Neuronal stem cell (in vitro differentiated cells): Measurements from ENCODE around the gene MUC20.

Source experiments
- DNase-seq: peaks from one replicate; pipeline ENCODE4 v3.0.0-alpha.2; 2013; ENCODE audit warnings: low spot score
- H2AFZ ChIP-seq: one replicate; pipeline ENCODE4 v1.6.1; 2013; ENCODE audit warnings: mild to moderate bottlenecking, low read length, inconsistent platforms
- H2AK5ac ChIP-seq: 2 replicates; pipeline ENCODE4 v1.6.1; 2013; ENCODE audit warnings: low read depth, mild to moderate bottlenecking, inconsistent platforms, low read length, moderate library complexity, mixed read lengths
- H2BK120ac ChIP-seq: 2 replicates; pipeline ENCODE4 v1.6.1; 2013; ENCODE audit warnings: low read depth, mild to moderate bottlenecking, inconsistent platforms, low read length, moderate library complexity, mixed read lengths
- H2BK12ac ChIP-seq: one replicate; pipeline ENCODE4 v1.6.1; 2013; ENCODE audit warnings: low read length, inconsistent platforms
- H2BK15ac ChIP-seq: 2 replicates; pipeline ENCODE4 v1.6.1; 2013; ENCODE audit warnings: mild to moderate bottlenecking, low read length, inconsistent platforms, mixed read lengths
- H2BK5ac ChIP-seq: one replicate; pipeline ENCODE4 v1.6.1; 2013; ENCODE audit warnings: inconsistent platforms, mild to moderate bottlenecking, low read length, moderate library complexity
- H3K14ac ChIP-seq: one replicate; pipeline ENCODE4 v1.6.1; 2013; ENCODE audit warnings: low read length, inconsistent platforms
- H3K18ac ChIP-seq: 2 replicates; pipeline ENCODE4 v1.6.1; 2013; ENCODE audit warnings: low read length, inconsistent platforms
- H3K23ac ChIP-seq: 2 replicates; pipeline ENCODE4 v1.6.1; 2013; ENCODE audit warnings: low read depth, mild to moderate bottlenecking, mixed read lengths, low read length, inconsistent platforms; ENCODE audit not compliant: poor library complexity
- H3K27ac ChIP-seq: replicated peaks from 3 replicates; pipeline ENCODE4 v1.5.1; 2013; ENCODE audit warnings: low read length, inconsistent platforms
- H3K27me3 ChIP-seq, 3 experiments: 2 replicates each; pipeline ENCODE4 v1.6.1; 2013; ENCODE audit warnings: low read length in 3 of 3, mild to moderate bottlenecking in 2 of 3, inconsistent platforms in 1 of 3, low read depth in 1 of 3, mixed read lengths in 1 of 3, moderate library complexity in 1 of 3; ENCODE audit not compliant: control insufficient read depth in 3 of 3, insufficient read depth in 3 of 3
- H3K36me3 ChIP-seq, 2 donors: replicated peaks in 1 of 2; 2 replicates each; pipeline ENCODE4 v1.6.1; 2013; ENCODE audit warnings: low read length in 2 of 2; ENCODE audit not compliant: control insufficient read depth in 2 of 2, insufficient read depth in 2 of 2
- H3K4ac ChIP-seq: 2 replicates; pipeline ENCODE4 v1.6.1; 2013; ENCODE audit warnings: inconsistent platforms, mild to moderate bottlenecking, low read length, moderate library complexity
- H3K4me1 ChIP-seq, 2 donors: 1 replicate in 1 of 2; 2 replicates in 1 of 2; pipeline ENCODE4 v1.6.1; 2013; ENCODE audit warnings: low read length in 2 of 2, low read depth in 1 of 2; ENCODE audit not compliant: control insufficient read depth in 2 of 2, insufficient read depth in 1 of 2
- H3K4me2 ChIP-seq: one replicate; pipeline ENCODE4 v1.6.1; 2013; ENCODE audit warnings: mild to moderate bottlenecking, low read length, inconsistent platforms; ENCODE audit not compliant: insufficient read depth, poor library complexity, severe bottlenecking
- H3K4me3 ChIP-seq, 2 donors: 2 replicates each; pipeline ENCODE4 v1.5.1; 2013; ENCODE audit warnings: low read length in 2 of 2, mild to moderate bottlenecking in 2 of 2, inconsistent platforms in 1 of 2, moderate library complexity in 1 of 2
- H3K79me1 ChIP-seq: one replicate; pipeline ENCODE4 v1.6.1; 2013; ENCODE audit warnings: low read depth, mild to moderate bottlenecking, inconsistent platforms, low read length, moderate library complexity
- H3K9ac ChIP-seq: one replicate; pipeline ENCODE4 v1.6.1; 2013; ENCODE audit warnings: mild to moderate bottlenecking, low read depth, low read length, inconsistent platforms; ENCODE audit not compliant: poor library complexity
- H3K9me3 ChIP-seq, 2 donors: replicated peaks in 1 of 2; 2 replicates each; pipeline versions ENCODE3 to v1.6.1; 2013; ENCODE audit warnings: low read length in 2 of 2, mild to moderate bottlenecking in 2 of 2, inconsistent platforms in 1 of 2, low read depth in 1 of 2, mixed read lengths in 1 of 2, moderate library complexity in 1 of 2; ENCODE audit not compliant: control insufficient read depth in 2 of 2, insufficient read depth in 1 of 2
- H4K8ac ChIP-seq: one replicate; pipeline ENCODE4 v1.6.1; 2013; ENCODE audit warnings: low read depth, mild to moderate bottlenecking, inconsistent platforms, low read length, moderate library complexity
- H4K91ac ChIP-seq: one replicate; pipeline ENCODE4 v1.6.1; 2013; ENCODE audit warnings: low read length, low read depth, mild to moderate bottlenecking, inconsistent platforms; ENCODE audit not compliant: poor library complexity
- WGBS, 2 donors: extraction: QIAGEN DNeasy Blood & Tissue Kit; methylation state at CpG; one replicate each; pipeline ENCODE4 v1.1.7; 2013; ENCODE audit warnings: missing lambda C conversion rate in 2 of 2, mixed read lengths in 1 of 2; ENCODE audit not compliant: insufficient read length in 2 of 2, insufficient replicate concordance in 1 of 2; ENCODE audit errors: extremely low coverage in 2 of 2; 5-methylcytosine and 5-hydroxymethylcytosine counted together

MUC20 gene

DNA sequence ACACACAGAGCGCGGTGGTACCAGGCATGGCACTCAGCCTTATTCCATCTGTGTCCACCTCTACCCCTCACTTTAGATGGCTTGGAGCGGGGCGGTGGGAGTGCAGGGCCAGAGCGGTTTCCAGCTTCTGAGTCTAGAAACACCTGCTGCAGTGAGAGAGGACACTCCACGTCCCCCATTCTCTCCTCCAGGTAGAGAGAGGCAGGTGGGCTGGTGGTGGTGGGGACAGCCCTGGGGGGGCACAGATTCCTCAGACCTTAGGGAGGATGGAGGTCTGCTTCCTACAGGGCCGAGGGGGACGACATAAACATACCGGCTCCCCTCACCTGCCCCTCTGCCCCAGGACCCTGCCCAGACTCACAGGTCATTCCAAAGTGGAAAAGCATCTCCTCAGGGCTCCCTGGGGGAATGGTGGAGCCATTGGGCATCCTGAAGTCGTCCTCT, 40.4 kb downstream of the MUC20 start:
- no peak overlapping the region for H4K8ac ChIP-seq
- H4K91ac ChIP-seq = no peak overlapping the region
- WGBS, 2 donors = no CpG with 5 or more reads among the region's 10 CpGs
- no peak overlapping the region for H3K18ac ChIP-seq
- H3K36me3 ChIP-seq = no peaks in the 10 kb centered on the region
- no peak overlapping the region for H3K4ac ChIP-seq
- H3K27ac ChIP-seq = no peak overlapping the region
- H2BK15ac ChIP-seq = peak overlapping the region; percentile 9
- DNase-seq = no peak
- H2BK12ac ChIP-seq = peak overlapping the region; percentile 16
- peaks cover 0 to 2% of the 10 kb centered on the region in 2 donors for H3K4me1 ChIP-seq
- no peak overlapping the region for H3K23ac ChIP-seq
- no peak overlapping the region for H2BK5ac ChIP-seq
- no peak overlapping the region for H3K4me3 ChIP-seq
- H3K9me3 ChIP-seq = no peaks in the 10 kb centered on the region
- H2AFZ ChIP-seq = no peak overlapping the region
- no peak overlapping the region for H3K4me2 ChIP-seq
- H2AK5ac ChIP-seq = peak overlapping the region; percentile 60
- peaks cover 0 to 21% (median 0%) of the 10 kb centered on the region in 3 experiments for H3K27me3 ChIP-seq
- no peak overlapping the region for H2BK120ac ChIP-seq
- peak overlapping the region; percentile 61 for H3K14ac ChIP-seq
- H3K9ac ChIP-seq = no peak overlapping the region
- H3K79me1 ChIP-seq = peaks cover 2% of the 10 kb centered on the region

GRCh38 chr3:195761567-195762248, 40.9 kb downstream of the MUC20 start:
- H2BK15ac ChIP-seq = peak overlapping the region; percentile 9
- H3K23ac ChIP-seq = no peak overlapping the region
- H3K18ac ChIP-seq = peak overlapping the region; percentile 64
- H3K4me2 ChIP-seq = peak overlapping the region; percentile 18
- H4K91ac ChIP-seq = no peak overlapping the region
- peak overlapping the region; percentile 60 for H2AK5ac ChIP-seq
- H2AFZ ChIP-seq = no peak overlapping the region
- H4K8ac ChIP-seq = no peak overlapping the region
- no CpG with 5 or more reads among the region's 52 CpGs for WGBS, 2 donors
- H3K36me3 ChIP-seq = no peaks in the 10 kb centered on the region
- peaks cover 2% of the 10 kb centered on the region for H3K79me1 ChIP-seq
- no peak overlapping the region for H3K4ac ChIP-seq
- no peak overlapping the region for H2BK12ac ChIP-seq
- peaks cover 0 to 18% (median 0%) of the 10 kb centered on the region in 3 experiments for H3K27me3 ChIP-seq
- no peak overlapping the region for H2BK120ac ChIP-seq
- no peak overlapping the region for H2BK5ac ChIP-seq
- DNase-seq = no peak
- H3K4me3 ChIP-seq = no peak overlapping the region
- H3K4me1 ChIP-seq = peaks cover 0 to 2% of the 10 kb centered on the region in 2 donors
- H3K9ac ChIP-seq = no peak overlapping the region
- H3K9me3 ChIP-seq = no peaks in the 10 kb centered on the region
- no peak overlapping the region for H3K14ac ChIP-seq
- no peak overlapping the region for H3K27ac ChIP-seq

DNA sequence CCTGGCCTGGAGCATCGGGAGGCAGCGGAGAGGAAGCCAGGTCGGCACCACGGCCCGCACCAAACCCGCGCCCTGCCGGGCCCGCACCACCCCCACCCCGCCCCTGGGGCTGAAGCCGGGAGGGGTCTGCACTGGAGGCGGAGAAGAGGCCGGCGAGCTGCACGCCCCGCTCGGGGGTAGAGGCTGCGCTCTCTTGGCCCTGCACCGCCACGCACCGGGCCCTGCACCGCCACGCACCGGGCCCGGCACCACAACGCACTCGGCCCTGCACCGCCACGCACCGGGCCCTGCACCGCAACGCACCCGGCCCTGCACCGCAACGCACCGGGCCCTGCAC, 41.4 kb downstream of the MUC20 start:
- no CpG with 5 or more reads among the region's 36 CpGs for WGBS, 2 donors
- H3K27ac ChIP-seq = no peak overlapping the region
- peak overlapping the region; percentile 73 for H2BK12ac ChIP-seq
- no peak overlapping the region for H2BK5ac ChIP-seq
- no peak for DNase-seq
- H3K36me3 ChIP-seq = no peaks in the 10 kb centered on the region
- H4K8ac ChIP-seq = peak overlapping the region; percentile 82
- peak overlapping the region; percentile 21 for H3K14ac ChIP-seq
- peak overlapping the region; percentile 18 for H3K4me2 ChIP-seq
- peaks cover 0 to 14% (median 0%) of the 10 kb centered on the region in 3 experiments for H3K27me3 ChIP-seq
- H2BK15ac ChIP-seq = peak overlapping the region; percentile 67
- H3K4me1 ChIP-seq = no peaks in the 10 kb centered on the region
- peak overlapping the region; percentile 64 for H3K18ac ChIP-seq
- peak overlapping the region; percentile 56 for H2AK5ac ChIP-seq
- no peak overlapping the region for H4K91ac ChIP-seq
- peak overlapping the region; percentile 70 for H3K9ac ChIP-seq
- no peak overlapping the region for H3K23ac ChIP-seq
- H3K9me3 ChIP-seq = no peaks in the 10 kb centered on the region
- peaks cover 2% of the 10 kb centered on the region for H3K79me1 ChIP-seq
- no peak overlapping the region for H2AFZ ChIP-seq
- no peak overlapping the region for H2BK120ac ChIP-seq
- H3K4me3 ChIP-seq = no peak overlapping the region
- peak overlapping the region; percentile 53 for H3K4ac ChIP-seq

GRCh38 chr3:195762611-195763010, 41.8 kb downstream of the MUC20 start:
- no peaks in the 10 kb centered on the region for H3K36me3 ChIP-seq
- no peak overlapping the region for H3K4me3 ChIP-seq
- peak overlapping the region; percentile 82 for H4K8ac ChIP-seq
- H2AFZ ChIP-seq = no peak overlapping the region
- no peak overlapping the region for H2BK5ac ChIP-seq
- H3K4ac ChIP-seq = no peak overlapping the region
- H3K4me2 ChIP-seq = no peak overlapping the region
- no CpG with 5 or more reads among the region's 43 CpGs for WGBS, 2 donors
- H3K23ac ChIP-seq = no peak overlapping the region
- no peak overlapping the region for H2BK120ac ChIP-seq
- peak overlapping the region; percentile 73 for H2BK12ac ChIP-seq
- peak overlapping the region; percentile 64 for H3K18ac ChIP-seq
- DNase-seq = no peak
- H3K14ac ChIP-seq = peak overlapping the region; percentile 82
- peaks cover 2% of the 10 kb centered on the region for H3K79me1 ChIP-seq
- H2BK15ac ChIP-seq = peak overlapping the region; percentile 49
- no peak overlapping the region for H4K91ac ChIP-seq
- H3K27me3 ChIP-seq = peaks cover 0 to 11% (median 0%) of the 10 kb centered on the region in 3 experiments
- peak overlapping the region; percentile 70 for H3K9ac ChIP-seq
- H3K27ac ChIP-seq = no peak overlapping the region
- no peaks in the 10 kb centered on the region for H3K4me1 ChIP-seq
- H3K9me3 ChIP-seq = no peaks in the 10 kb centered on the region
- H2AK5ac ChIP-seq = peak overlapping the region; percentile 56
